Measurements from ENCODE around the gene PHYH. TPM values are rescaled to one million over a fixed set of nuclear protein-coding genes. Genes with fewer than 3 reads are reported as not detected.
A peak's percentile ranks its signal among the peaks of the same experiment; 100 is the strongest.

PHYH gene
- total RNA-seq, 1 donor from 2014 or later: 8.3 TPM

GRCh38 chr10:13298748-13299436 is 972 bp downstream of the PHYH start:
- no peak for DNase-seq (ENCODE audit: low read depth)
- Histone ChIP-seq H3K27ac (ENCODE audit: low read depth, low read length) (peak overlapping the region; percentile 55), H3K27me3 (ENCODE audit: insufficient read depth, low read length) (no peaks in the 10 kb centered on the region), H3K4me2 (ENCODE audit: low read length) (peak overlapping the region; percentile 88), H3K4me3 (ENCODE audit: insufficient read depth, low read depth, low read length) (peak overlapping the region; percentile 71), H3K79me2 (ENCODE audit: insufficient read depth, low read length) (no peaks in the 10 kb centered on the region), H3K4me1 (ENCODE audit: insufficient read depth, low read length) (no peaks in the 10 kb centered on the region), H2AFZ (ENCODE audit: low read depth, low read length) (peak overlapping the region; percentile 93), H3K9ac (ENCODE audit: low read length) (peak overlapping the region; percentile 83), H4K20me1 (ENCODE audit: insufficient read depth, low read length) (no peaks in the 10 kb centered on the region), H3K36me3 (ENCODE audit: insufficient read depth, low read length) (no peaks in the 10 kb centered on the region), H3K9me3 (ENCODE audit: insufficient read depth, low read depth, low read length) (no peaks in the 10 kb centered on the region)
- Mint-ChIP-seq H3K27ac (ENCODE audit: unreplicated experiment) (no peak overlapping the region), H3K27me3 (ENCODE audit: low read depth, unreplicated experiment) (no peaks in the 10 kb centered on the region), H3K4me3 (ENCODE audit: unreplicated experiment) (peak overlapping the region; percentile 85), H3K9me3 (ENCODE audit: unreplicated experiment) (no peaks in the 10 kb centered on the region), H3K4me1 (ENCODE audit: low read depth, unreplicated experiment) (peaks cover 2% of the 10 kb centered on the region), H3K36me3 (ENCODE audit: low read depth, unreplicated experiment) (no peaks in the 10 kb centered on the region)
- no peak for TF ChIP-seq EZH2 (IDR thresholded peaks at IDR 0.05; ENCODE audit: insufficient read depth, low read length)
- TF ChIP-seq, protein P1, sequence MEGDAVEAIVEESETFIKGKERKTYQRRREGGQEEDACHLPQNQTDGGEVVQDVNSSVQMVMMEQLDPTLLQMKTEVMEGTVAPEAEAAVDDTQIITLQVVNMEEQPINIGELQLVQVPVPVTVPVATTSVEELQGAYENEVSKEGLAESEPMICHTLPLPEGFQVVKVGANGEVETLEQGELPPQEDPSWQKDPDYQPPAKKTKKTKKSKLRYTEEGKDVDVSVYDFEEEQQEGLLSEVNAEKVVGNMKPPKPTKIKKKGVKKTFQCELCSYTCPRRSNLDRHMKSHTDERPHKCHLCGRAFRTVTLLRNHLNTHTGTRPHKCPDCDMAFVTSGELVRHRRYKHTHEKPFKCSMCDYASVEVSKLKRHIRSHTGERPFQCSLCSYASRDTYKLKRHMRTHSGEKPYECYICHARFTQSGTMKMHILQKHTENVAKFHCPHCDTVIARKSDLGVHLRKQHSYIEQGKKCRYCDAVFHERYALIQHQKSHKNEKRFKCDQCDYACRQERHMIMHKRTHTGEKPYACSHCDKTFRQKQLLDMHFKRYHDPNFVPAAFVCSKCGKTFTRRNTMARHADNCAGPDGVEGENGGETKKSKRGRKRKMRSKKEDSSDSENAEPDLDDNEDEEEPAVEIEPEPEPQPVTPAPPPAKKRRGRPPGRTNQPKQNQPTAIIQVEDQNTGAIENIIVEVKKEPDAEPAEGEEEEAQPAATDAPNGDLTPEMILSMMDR (IDR thresholded peaks at IDR 0.05; ENCODE audit: insufficient read depth, low read depth, low read length): no peak
- FAIRE-seq: no peak

DNA sequence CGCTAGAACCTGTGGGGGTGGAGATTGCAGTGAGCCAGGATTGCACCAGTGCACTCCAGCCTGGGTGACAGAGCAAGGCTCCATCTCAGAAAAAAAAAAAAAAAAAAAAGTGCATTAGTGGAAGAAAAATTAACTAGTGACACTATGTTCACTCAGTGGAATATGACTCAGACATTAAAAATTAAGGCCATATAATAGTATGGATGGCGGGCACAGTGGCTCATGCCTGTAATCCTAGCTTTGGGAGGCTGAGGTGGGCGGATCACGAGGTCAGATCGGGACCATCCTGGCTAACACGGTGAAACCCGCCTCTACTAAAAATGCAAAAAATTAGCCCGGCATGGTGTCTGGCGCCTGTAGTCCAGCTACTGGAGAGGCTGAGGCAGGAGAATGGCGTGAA is 3.4 kb downstream of the PHYH start:
- DNase-seq (ENCODE audit: low read depth): no peak
- no peaks in the 10 kb centered on the region for H3K79me2 ChIP-seq (ENCODE audit: insufficient read depth, low read length)
- H2AFZ ChIP-seq (ENCODE audit: low read depth, low read length): no peak overlapping the region
- no peak overlapping the region for H3K27ac ChIP-seq (ENCODE audit: low read depth, low read length)
- H3K9ac ChIP-seq (ENCODE audit: low read length): no peak overlapping the region
- H3K4me2 ChIP-seq (ENCODE audit: low read length): no peak overlapping the region
- Mint-ChIP-seq H3K27ac (ENCODE audit: unreplicated experiment) (no peak overlapping the region), H3K36me3 (ENCODE audit: low read depth, unreplicated experiment) (no peaks in the 10 kb centered on the region), H3K4me3 (ENCODE audit: unreplicated experiment) (no peak overlapping the region), H3K9me3 (ENCODE audit: unreplicated experiment) (no peaks in the 10 kb centered on the region), H3K4me1 (ENCODE audit: low read depth, unreplicated experiment) (no peaks in the 10 kb centered on the region), H3K27me3 (ENCODE audit: low read depth, unreplicated experiment) (no peaks in the 10 kb centered on the region)
- TF ChIP-seq, protein P1 (IDR thresholded peaks at IDR 0.05; ENCODE audit: insufficient read depth, low read depth, low read length): no peak
- TF ChIP-seq EZH2 (IDR thresholded peaks at IDR 0.05; ENCODE audit: insufficient read depth, low read length): no peak
- no peaks in the 10 kb centered on the region for H3K4me1 ChIP-seq (ENCODE audit: insufficient read depth, low read length)
- no peaks in the 10 kb centered on the region for H3K36me3 ChIP-seq (ENCODE audit: insufficient read depth, low read length)
- FAIRE-seq: no peak
- no peaks in the 10 kb centered on the region for H4K20me1 ChIP-seq (ENCODE audit: insufficient read depth, low read length)
- H3K4me3 ChIP-seq (ENCODE audit: insufficient read depth, low read depth, low read length): no peak overlapping the region
- no peaks in the 10 kb centered on the region for H3K27me3 ChIP-seq (ENCODE audit: insufficient read depth, low read length)
- H3K9me3 ChIP-seq (ENCODE audit: insufficient read depth, low read depth, low read length): no peaks in the 10 kb centered on the region

- H3K9me3 Mint-ChIP-seq (ENCODE audit: unreplicated experiment): no peaks in the 10 kb centered on the region
- H3K9me3 ChIP-seq (ENCODE audit: insufficient read depth, low read depth, low read length): no peaks in the 10 kb centered on the region
- H3K36me3 Mint-ChIP-seq (ENCODE audit: low read depth, unreplicated experiment): no peaks in the 10 kb centered on the region
- H3K4me2 ChIP-seq (ENCODE audit: low read length): no peak overlapping the region
- FAIRE-seq: no peak
- no peak overlapping the region for H2AFZ ChIP-seq (ENCODE audit: low read depth, low read length)
- no peaks in the 10 kb centered on the region for H3K4me1 Mint-ChIP-seq (ENCODE audit: low read depth, unreplicated experiment)
- no peak for DNase-seq (ENCODE audit: low read depth)
- no peak overlapping the region for H3K4me3 Mint-ChIP-seq (ENCODE audit: unreplicated experiment)
- H3K36me3 ChIP-seq (ENCODE audit: insufficient read depth, low read length): no peaks in the 10 kb centered on the region
- H3K27ac Mint-ChIP-seq (ENCODE audit: unreplicated experiment): no peak overlapping the region
- no peak overlapping the region for H3K9ac ChIP-seq (ENCODE audit: low read length)
- no peak overlapping the region for H3K27ac ChIP-seq (ENCODE audit: low read depth, low read length)
- TF ChIP-seq, protein P1 (IDR thresholded peaks at IDR 0.05; ENCODE audit: insufficient read depth, low read depth, low read length): no peak
- no peak for TF ChIP-seq EZH2 (IDR thresholded peaks at IDR 0.05; ENCODE audit: insufficient read depth, low read length)
- no peak overlapping the region for H3K4me3 ChIP-seq (ENCODE audit: insufficient read depth, low read depth, low read length)
- no peaks in the 10 kb centered on the region for H3K4me1 ChIP-seq (ENCODE audit: insufficient read depth, low read length)
- no peaks in the 10 kb centered on the region for H3K79me2 ChIP-seq (ENCODE audit: insufficient read depth, low read length)
- no peaks in the 10 kb centered on the region for H3K27me3 ChIP-seq (ENCODE audit: insufficient read depth, low read length)
- no peaks in the 10 kb centered on the region for H4K20me1 ChIP-seq (ENCODE audit: insufficient read depth, low read length)
- no peaks in the 10 kb centered on the region for H3K27me3 Mint-ChIP-seq (ENCODE audit: low read depth, unreplicated experiment)
Measured at GRCh38 chr10:13294784-13295183, 5.1 kb downstream of the PHYH start.

All from astrocyte (in vitro differentiated cells and primary cell).